HG03097 (cell line): ENCODE results near the gene MTG1.
A peak's percentile ranks its signal among the peaks of the same experiment; 100 is the strongest.
"Not testable (repeated sequence)": the region's sequence is repeated elsewhere in the genome, so short reads cannot be mapped to it uniquely, and the experiment has no call there.

Source experiments
- ATAC-seq: cut with Tn5 transposase; IDR thresholded peaks from one replicate; pipeline ENCODE4 v1.9.1; 2021; ENCODE audit not compliant: unreplicated experiment, low FRiP score

Gene MTG1

GRCh38 chr10:133396035-133396624 lies 2.2 kb downstream of the MTG1 start:
- no peak for ATAC-seq

- ATAC-seq = no peak
Observed at GRCh38 chr10:133397938-133398337, 4.0 kb downstream of the MTG1 start.

- no peak for ATAC-seq
Observed at GRCh38 chr10:133399123-133399601, 5.2 kb downstream of the MTG1 start.

GRCh38 chr10:133400624-133401424 lies 6.9 kb downstream of the MTG1 start:
- peak; percentile 43 for ATAC-seq

GRCh38 chr10:133401500-133401899 lies 7.5 kb downstream of the MTG1 start:
- peak; percentile 11 for ATAC-seq

- no peak for ATAC-seq
Observed at GRCh38 chr10:133401981-133402725, 8.2 kb downstream of the MTG1 start.

GRCh38 chr10:133403359-133403758 lies 9.4 kb downstream of the MTG1 start:
- no peak for ATAC-seq

GRCh38 chr10:133403784-133404183 lies 9.8 kb downstream of the MTG1 start:
- ATAC-seq = no peak

- ATAC-seq = no peak
Observed at GRCh38 chr10:133405272-133405671, 11.3 kb downstream of the MTG1 start.

GRCh38 chr10:133405844-133406527 lies 12.0 kb downstream of the MTG1 start:
- ATAC-seq = no peak

GRCh38 chr10:133411523-133412380 lies 17.8 kb downstream of the MTG1 start:
- no peak for ATAC-seq

GRCh38 chr10:133412381-133412711 lies 18.4 kb downstream of the MTG1 start:
- ATAC-seq = no peak

GRCh38 chr10:133414401-133414800 lies 20.4 kb downstream of the MTG1 start:
- not testable (repeated sequence) for ATAC-seq

- no peak for ATAC-seq
Observed at GRCh38 chr10:133415752-133416151, 21.8 kb downstream of the MTG1 start.

- no peak for ATAC-seq
Observed at GRCh38 chr10:133418289-133418993, 24.5 kb downstream of the MTG1 start.

GRCh38 chr10:133419211-133419950 lies 25.4 kb downstream of the MTG1 start:
- ATAC-seq = no peak

- ATAC-seq = no peak
Observed at GRCh38 chr10:133420028-133420427, 26.1 kb downstream of the MTG1 start.

GRCh38 chr10:133420579-133420978 lies 26.6 kb downstream of the MTG1 start:
- no peak for ATAC-seq
